SK-N-MC (cell line): ENCODE data around the gene PRKCZ.

Source experiments
- DNase-seq: peaks from one replicate; pipeline ENCODE4 v3.0.0-alpha.2; 2011; ENCODE audit warnings: low read depth, low spot score
- H3K27ac ChIP-seq: fragments of 200-600 bp; sonication (generic); 2 replicates; pipeline ENCODE4 v1.5.1; 2016; ENCODE audit warnings: mixed run types
- H3K36me3 ChIP-seq: fragments of 200-600 bp; sonication (generic); 2 replicates; pipeline ENCODE4 v1.6.1; 2017; ENCODE audit warnings: antibody characterized with exemption, low read length, mixed read lengths; ENCODE audit not compliant: insufficient read depth
- H3K4me3 ChIP-seq: fragments of 200-600 bp; sonication (generic); 2 replicates; pipeline ENCODE4 v1.5.1; 2016
- H3K9ac ChIP-seq: fragments of 200-600 bp; sonication (generic); 2 replicates; pipeline ENCODE4 v1.8.0; 2017; ENCODE audit warnings: mixed run types, mixed read lengths; ENCODE audit not compliant: insufficient read length
- H3K9me3 ChIP-seq: fragments of 200-600 bp; sonication (generic); 2 replicates; pipeline ENCODE4 v1.6.1; 2017; ENCODE audit warnings: low read depth, mild to moderate bottlenecking, antibody characterized with exemption, low read length, moderate library complexity, mixed read lengths
- EZH2 ChIP-seq: fragments of 200-600 bp; sonication (generic); IDR thresholded peaks from one replicate; pipeline ENCODE4 v1.6.1; 2017; ENCODE audit warnings: antibody characterized with exemption
- FOXP2 ChIP-seq: optimal IDR thresholded peaks from 2 replicates; pipeline ENCODE3; 2011; ENCODE audit warnings: mild to moderate bottlenecking, moderate library complexity; ENCODE audit not compliant: insufficient read depth; ENCODE audit errors: extremely low read length, control extremely low read depth
- POLR2AphosphoS5 ChIP-seq: IDR thresholded peaks from 2 replicates; pipeline ENCODE4 v1.6.1; 2012; ENCODE audit warnings: mild to moderate bottlenecking, low read depth, low read length, borderline replicate concordance

The PRKCZ gene

DNA sequence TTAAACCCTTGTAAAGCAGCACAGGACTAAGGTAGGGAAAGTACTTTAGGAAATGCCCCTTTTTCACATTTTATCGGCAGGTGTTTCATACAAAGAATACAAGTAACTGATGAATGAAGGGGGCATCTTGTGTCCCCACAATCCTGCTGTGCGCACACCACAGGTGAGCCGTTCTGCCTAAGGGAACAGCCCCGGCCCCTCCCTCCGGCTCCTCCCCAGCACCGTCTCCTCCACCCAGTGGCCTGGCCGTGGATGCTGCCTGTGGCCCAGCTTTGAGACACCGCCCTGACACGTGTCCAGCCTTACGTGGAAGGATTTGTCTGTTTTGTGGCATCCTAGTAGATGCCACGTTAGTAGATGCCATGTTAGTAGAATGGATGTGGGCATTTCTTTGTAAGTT lies 131.5 kb downstream of the PRKCZ start:
- Histone ChIP-seq H3K27ac (no peak overlapping the region), H3K9ac (no peak overlapping the region), H3K4me3 (no peak overlapping the region), H3K36me3 (no peaks in the 10 kb centered on the region), H3K9me3 (no peaks in the 10 kb centered on the region)
- TF ChIP-seq EZH2 = no peak
- no peak for TF ChIP-seq FOXP2
- TF ChIP-seq POLR2AphosphoS5 = no peak
- DNase-seq = no peak

GRCh38 chr1:2182376-2182775 lies 132.2 kb downstream of the PRKCZ start:
- H3K36me3 ChIP-seq = no peaks in the 10 kb centered on the region
- no peak for DNase-seq
- H3K27ac ChIP-seq = no peak overlapping the region
- H3K4me3 ChIP-seq = no peak overlapping the region
- H3K9me3 ChIP-seq = no peaks in the 10 kb centered on the region
- no peak for TF ChIP-seq FOXP2
- TF ChIP-seq EZH2 = no peak
- no peak for TF ChIP-seq POLR2AphosphoS5
- H3K9ac ChIP-seq = no peak overlapping the region

DNA sequence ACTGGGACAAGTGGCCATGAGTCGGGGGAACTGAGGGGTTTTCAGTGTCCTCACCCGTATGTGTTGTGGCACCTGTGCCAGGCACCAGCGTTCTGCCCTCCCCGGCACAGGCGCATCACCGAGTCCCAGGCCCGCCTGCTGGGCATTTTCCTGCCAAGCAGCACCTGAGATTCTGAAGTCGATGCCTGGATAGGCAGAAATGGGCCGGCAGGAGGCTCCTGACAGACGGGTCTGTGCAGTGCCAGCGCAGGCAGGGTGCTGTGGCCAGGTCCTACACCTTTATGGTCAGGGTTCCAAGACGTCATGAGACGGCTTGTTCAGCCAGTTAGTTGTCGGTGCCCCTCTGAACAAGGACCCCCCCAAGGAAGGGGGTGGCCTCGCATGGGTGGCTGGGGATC lies 133.7 kb downstream of the PRKCZ start:
- H3K4me3 ChIP-seq = no peak overlapping the region
- H3K9me3 ChIP-seq = no peaks in the 10 kb centered on the region
- TF ChIP-seq FOXP2 (no peak), EZH2 (no peak), POLR2AphosphoS5 (no peak)
- no peak for DNase-seq
- no peak overlapping the region for H3K27ac ChIP-seq
- H3K9ac ChIP-seq = no peak overlapping the region
- H3K36me3 ChIP-seq = no peaks in the 10 kb centered on the region

DNA sequence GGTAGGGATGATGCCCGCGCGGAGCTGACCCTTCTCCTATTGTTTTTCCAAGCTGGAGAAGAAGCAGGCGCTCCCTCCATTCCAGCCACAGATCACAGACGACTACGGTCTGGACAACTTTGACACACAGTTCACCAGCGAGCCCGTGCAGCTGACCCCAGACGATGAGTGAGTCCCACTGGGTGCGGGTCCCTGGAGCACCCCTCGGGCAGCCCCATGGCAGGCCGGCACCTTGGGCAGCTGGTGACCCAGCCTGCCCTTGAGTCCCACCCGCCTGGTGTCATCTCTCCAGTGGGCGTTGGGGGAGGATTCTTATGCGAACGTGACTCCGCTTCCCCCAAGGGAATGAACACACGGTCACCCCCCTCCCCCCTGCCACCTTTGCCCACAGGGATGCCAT lies 134.3 kb downstream of the PRKCZ start:
- no peaks in the 10 kb centered on the region for H3K9me3 ChIP-seq
- no peak for DNase-seq
- no peak overlapping the region for H3K9ac ChIP-seq
- H3K4me3 ChIP-seq = no peak overlapping the region
- H3K36me3 ChIP-seq = no peaks in the 10 kb centered on the region
- H3K27ac ChIP-seq = no peak overlapping the region
- no peak for TF ChIP-seq POLR2AphosphoS5
- TF ChIP-seq FOXP2 = no peak
- no peak for TF ChIP-seq EZH2

DNA sequence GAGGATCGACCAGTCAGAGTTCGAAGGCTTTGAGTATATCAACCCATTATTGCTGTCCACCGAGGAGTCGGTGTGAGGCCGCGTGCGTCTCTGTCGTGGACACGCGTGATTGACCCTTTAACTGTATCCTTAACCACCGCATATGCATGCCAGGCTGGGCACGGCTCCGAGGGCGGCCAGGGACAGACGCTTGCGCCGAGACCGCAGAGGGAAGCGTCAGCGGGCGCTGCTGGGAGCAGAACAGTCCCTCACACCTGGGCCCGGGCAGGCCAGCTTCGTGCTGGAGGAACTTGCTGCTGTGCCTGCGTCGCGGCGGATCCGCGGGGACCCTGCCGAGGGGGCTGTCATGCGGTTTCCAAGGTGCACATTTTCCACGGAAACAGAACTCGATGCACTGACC lies 134.7 kb downstream of the PRKCZ start:
- no peaks in the 10 kb centered on the region for H3K9me3 ChIP-seq
- DNase-seq = no peak
- H3K27ac ChIP-seq = no peak overlapping the region
- H3K4me3 ChIP-seq = no peak overlapping the region
- no peaks in the 10 kb centered on the region for H3K36me3 ChIP-seq
- no peak for TF ChIP-seq FOXP2
- no peak for TF ChIP-seq POLR2AphosphoS5
- TF ChIP-seq EZH2 = no peak
- H3K9ac ChIP-seq = no peak overlapping the region

- TF ChIP-seq FOXP2 = no peak
- TF ChIP-seq POLR2AphosphoS5 = no peak
- no peak for TF ChIP-seq EZH2
- no peak overlapping the region for H3K9ac ChIP-seq
- H3K27ac ChIP-seq = no peak overlapping the region; the same call in 1 of the 2 replicates
These were observed 136.0 kb downstream of the PRKCZ start for GRCh38 chr1:2185880-2186855.

DNA sequence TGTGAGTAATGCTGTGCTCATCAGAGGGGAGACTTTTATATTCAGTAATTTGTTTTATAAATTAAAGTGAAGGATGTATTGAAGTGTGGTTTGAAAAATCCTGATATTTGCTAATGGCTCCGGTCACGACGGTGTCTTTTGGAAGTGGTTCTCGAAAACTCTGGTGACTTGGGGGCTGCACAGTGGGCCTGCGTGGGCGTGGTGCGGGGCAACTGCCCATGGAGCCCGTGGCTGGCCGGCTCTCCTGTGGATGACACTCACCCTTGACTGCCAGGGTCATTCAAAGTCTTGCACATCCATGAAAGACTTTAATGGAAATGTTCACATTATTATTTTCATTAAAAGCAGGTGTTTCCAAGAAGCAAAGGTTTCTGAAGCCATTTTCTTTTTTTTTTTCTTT lies 136.7 kb downstream of the PRKCZ start:
- TF ChIP-seq POLR2AphosphoS5 (no peak), EZH2 (no peak), FOXP2 (no peak)
- no peaks in the 10 kb centered on the region for H3K36me3 ChIP-seq
- H3K4me3 ChIP-seq = no peak overlapping the region
- H3K9ac ChIP-seq = no peak overlapping the region
- no peak overlapping the region; the same call in 1 of the 2 replicates for H3K27ac ChIP-seq
- no peaks in the 10 kb centered on the region for H3K9me3 ChIP-seq
- no peak for DNase-seq

More at GRCh38 chr1:2185880-2186855, 136.0 kb downstream of the PRKCZ start:
- no peak for DNase-seq
- H3K9me3 ChIP-seq = no peaks in the 10 kb centered on the region
- no peaks in the 10 kb centered on the region for H3K36me3 ChIP-seq
- no peak overlapping the region for H3K4me3 ChIP-seq

GRCh38 chr1:2187619-2188018 lies 137.4 kb downstream of the PRKCZ start:
- H3K9me3 ChIP-seq = no peaks in the 10 kb centered on the region
- no peak overlapping the region for H3K9ac ChIP-seq
- no peak for TF ChIP-seq FOXP2
- no peak for DNase-seq
- no peak overlapping the region for H3K4me3 ChIP-seq
- no peak overlapping the region for H3K27ac ChIP-seq
- H3K36me3 ChIP-seq = no peaks in the 10 kb centered on the region
